Measurements from ENCODE around the gene CCDC40. TPM values are rescaled to one million over a fixed set of nuclear protein-coding genes. Genes with fewer than 3 reads are reported as not detected.
A peak's percentile ranks its signal among the peaks of the same experiment; 100 is the strongest.

The CCDC40 gene
- total and polyA plus RNA-seq, 9 of the 15 experiments (the other 6 are each of a cell fraction or from before 2014, with no cell fraction given) = 0.07 to 0.33 TPM; not detected in 7

- TF ChIP-seq ZFP91 (CRISPR knock-in tag; IDR thresholded peaks at IDR 0.05) = no peak
- no peak for TF ChIP-seq LCOR (CRISPR knock-in tag; IDR thresholded peaks at IDR 0.05)
- TF ChIP-seq CTBP1 (IDR thresholded peaks at IDR 0.05; ENCODE audit: borderline replicate concordance) = peak; percentile 42; the same call in 1 of the 2 replicates
- TF ChIP-seq CEBPB (tag; IDR thresholded peaks at IDR 0.05) = 0 out of 2 replicates have a peak, but pooled peaks have one; percentile 39
- no peak for TF ChIP-seq ZNF696 (CRISPR knock-in tag; conservative IDR thresholded peaks at IDR 0.05)
- TF ChIP-seq RBFOX2 (IDR thresholded peaks at IDR 0.05; ENCODE audit: low read depth, low read length) = peak; percentile 67
- peak; percentile 81 for TF ChIP-seq MGA (IDR thresholded peaks at IDR 0.05)
- TF ChIP-seq DACH1 (IDR thresholded peaks at IDR 0.05; ENCODE audit: partially characterized antibody) = no peak
- peak; percentile 59; the same call in 1 of the 2 replicates for TF ChIP-seq CREB3L1 (IDR thresholded peaks at IDR 0.05; ENCODE audit: borderline replicate concordance, low read depth)
- TF ChIP-seq CHD1 (IDR thresholded peaks at IDR 0.05; ENCODE audit: low read length) = no peak
- TF ChIP-seq RAD51 (IDR thresholded peaks at IDR 0.05; ENCODE audit: borderline replicate concordance, low read depth) = peak; percentile 64
- TF ChIP-seq DLX4 (CRISPR knock-in tag; IDR thresholded peaks at IDR 0.05) = no peak
Measured at GRCh38 chr17:79993390-79994227, 42.8 kb upstream of the CCDC40 start (continued).

Data from K562 (cell line).